ENCODE data around the gene TNFAIP6.

TNFAIP6 gene

GRCh38 chr2:151422917-151423439 lies 65.6 kb downstream of the TNFAIP6 start:
- H3K27me3 Mint-ChIP-seq (ENCODE audit: low read depth, poor library complexity): no peaks in the 10 kb centered on the region
- no peak overlapping the region for H3K27ac Mint-ChIP-seq
- H3K9me3 Mint-ChIP-seq: no peaks in the 10 kb centered on the region
- no peak for TF ChIP-seq CTCF (IDR thresholded peaks at IDR 0.05)
- H3K36me3 Mint-ChIP-seq (ENCODE audit: low read depth): peaks cover 75% of the 10 kb centered on the region
- DNase-seq: no peak
- no peak overlapping the region for H3K4me3 Mint-ChIP-seq
- H3K4me1 Mint-ChIP-seq: no peaks in the 10 kb centered on the region

GRCh38 chr2:151423760-151424159 lies 66.4 kb downstream of the TNFAIP6 start:
- DNase-seq: no peak
- Mint-ChIP-seq H3K27ac (no peak overlapping the region), H3K9me3 (no peaks in the 10 kb centered on the region), H3K36me3 (ENCODE audit: low read depth) (peaks cover 80% of the 10 kb centered on the region), H3K4me1 (no peaks in the 10 kb centered on the region), H3K27me3 (ENCODE audit: low read depth, poor library complexity) (no peaks in the 10 kb centered on the region), H3K4me3 (no peak overlapping the region)
- no peak for TF ChIP-seq CTCF (IDR thresholded peaks at IDR 0.05)
